CD8-positive, alpha-beta memory T cell (primary cell): ENCODE results near the gene FOXM1. TPM values are rescaled to one million over a fixed set of nuclear protein-coding genes. Genes with fewer than 3 reads are reported as not detected.

Experiments used
- CTCF ChIA-PET: fragments of 350-600 bp; sonication (Branson Sonifier 250); formaldehyde crosslinking; loops from one replicate; lab custom pipeline; 2021; ENCODE audit warnings: antibody characterized with exemption; lab: Charles Lee
- POLR2A ChIA-PET: fragments of 350-600 bp; sonication (Branson Sonifier 250); formaldehyde crosslinking; loops from one replicate; lab custom pipeline; 2021; ENCODE audit warnings: antibody characterized with exemption; lab: Charles Lee
- DNase-seq, 5 donors: peaks; one replicate each; pipeline versions ENCODE4 v3.0.0 to v3.0.0-alpha.2; 2020 to 2022; ENCODE audit warnings: mixed read lengths in 1 of 5
- H3K27ac ChIP-seq: one replicate; pipeline ENCODE4 v1.7.0; 2013; ENCODE audit warnings: low read depth, mild to moderate bottlenecking, low read length, moderate library complexity
- H3K27me3 ChIP-seq: 2 replicates; pipeline ENCODE4 v1.7.0; 2013; ENCODE audit warnings: low read length, mild to moderate bottlenecking; ENCODE audit not compliant: insufficient read depth, poor library complexity, severe bottlenecking
- H3K36me3 ChIP-seq: 2 replicates; pipeline ENCODE4 v1.7.0; 2013; ENCODE audit warnings: mild to moderate bottlenecking, low read length, moderate library complexity; ENCODE audit not compliant: insufficient read depth
- H3K4me1 ChIP-seq: 2 replicates; pipeline ENCODE4 v1.7.0; 2013; ENCODE audit warnings: mild to moderate bottlenecking, low read length, moderate library complexity; ENCODE audit not compliant: insufficient read depth
- H3K4me3 ChIP-seq: 2 replicates; pipeline ENCODE4 v1.7.0; 2013; ENCODE audit warnings: mild to moderate bottlenecking, low read length
- H3K9me3 ChIP-seq: 2 replicates; pipeline ENCODE4 v1.7.0; 2013; ENCODE audit warnings: mild to moderate bottlenecking, low read length
- H3K27ac Mint-ChIP-seq, 8 donors: one replicate each; pipeline ENCODE4 v1.8.0; 2020 to 2021; ENCODE audit warnings: mixed read lengths in 8 of 8, mild to moderate bottlenecking in 6 of 8, inconsistent platforms in 3 of 8, moderate library complexity in 3 of 8
- H3K27me3 Mint-ChIP-seq, 2 donors: one replicate each; pipeline ENCODE4 v1.8.0; 2020 to 2021; ENCODE audit warnings: mixed read lengths in 2 of 2, mild to moderate bottlenecking in 1 of 2, moderate library complexity in 1 of 2
- H3K36me3 Mint-ChIP-seq, 3 donors: one replicate each; pipeline ENCODE4 v1.8.0; 2020 to 2021; ENCODE audit warnings: mixed read lengths in 3 of 3, inconsistent platforms in 1 of 3, mild to moderate bottlenecking in 1 of 3
- H3K4me1 Mint-ChIP-seq, 3 donors: one replicate each; pipeline ENCODE4 v1.8.0; 2020 to 2021; ENCODE audit warnings: mixed read lengths in 3 of 3, inconsistent platforms in 1 of 3, mild to moderate bottlenecking in 1 of 3
- H3K4me3 Mint-ChIP-seq, 7 donors: one replicate each; pipeline ENCODE4 v1.8.0; 2020 to 2021; ENCODE audit warnings: mixed read lengths in 7 of 7, mild to moderate bottlenecking in 6 of 7, moderate library complexity in 4 of 7, inconsistent platforms in 2 of 7
- H3K9me3 Mint-ChIP-seq, 5 donors: one replicate each; pipeline ENCODE4 v1.8.0; 2020 to 2022; ENCODE audit warnings: mixed read lengths in 5 of 5, mild to moderate bottlenecking in 3 of 5, moderate library complexity in 2 of 5, inconsistent platforms in 1 of 5
- polyA plus RNA-seq: library from polyadenylated mRNA; unstranded; fragments of 300-500 nt; fragmentation: Illumina TruSeq; gene quantifications from one replicate; pipeline ENCODE4 v1.2.3, GENCODE V29; 2021
- total RNA-seq, 2 experiments: library from RNA; stranded (reverse); gene quantifications; one replicate each; pipeline ENCODE4 v1.2.3, GENCODE V29; 2021

The FOXM1 gene
- total and polyA plus RNA-seq, 3 experiments from 2014 or later: 0.15 to 67.5 (median 66.2) TPM

DNA sequence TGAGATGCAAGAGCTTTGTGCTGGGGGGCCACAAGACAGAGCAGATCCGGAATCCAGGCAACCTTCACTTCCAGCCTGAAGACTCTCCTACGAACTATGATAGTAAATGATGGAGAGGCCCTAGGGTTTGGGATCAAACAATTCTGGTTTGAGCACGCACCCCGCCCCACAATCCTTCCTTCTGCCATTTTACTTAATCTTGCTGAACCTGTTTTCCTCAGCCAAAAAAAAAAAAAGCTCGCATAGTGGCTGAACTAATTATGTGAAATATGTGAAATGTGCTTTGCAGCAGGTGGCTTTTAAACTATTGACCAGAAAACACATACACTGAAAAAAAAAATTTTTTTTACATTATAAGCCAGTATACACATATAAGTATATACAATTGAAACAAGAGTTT lies 65.2 kb downstream of the FOXM1 start:
- peak overlapping the region; percentile 59 to 100 (median 99) for H3K4me3 Mint-ChIP-seq
- ChIA-PET POLR2A (interaction anchor here (1.7 kb wide), 1 partner anchor 16 kb away, joined by 22 read pairs; the partner anchor contains the start of gene FKBP4), CTCF (interaction anchor here (3.5 kb wide), 1 partner anchor 17 kb away, joined by 15 read pairs; the partner anchor contains the start of gene FKBP4)
- Histone ChIP-seq H3K4me3 (peak overlapping the region; percentile 87), H3K27me3 (no peaks in the 10 kb centered on the region), H3K27ac (peak overlapping the region; percentile 91), H3K36me3 (no peaks in the 10 kb centered on the region), H3K9me3 (no peaks in the 10 kb centered on the region), H3K4me1 (peaks cover 28% of the 10 kb centered on the region)
- peaks cover 34 to 44% (median 40%) of the 10 kb centered on the region in 3 donors for H3K4me1 Mint-ChIP-seq
- peak overlapping the region in 6 of 8 donors; percentile 59 to 100 (median 100) for H3K27ac Mint-ChIP-seq
- H3K36me3 Mint-ChIP-seq: peaks cover 0 to 25% (median 4%) of the 10 kb centered on the region in 3 donors
- H3K27me3 Mint-ChIP-seq: peaks cover 0 to 2% of the 10 kb centered on the region in 2 donors
- no peaks in the 10 kb centered on the region for H3K9me3 Mint-ChIP-seq
- no peak for DNase-seq

Other genes with a start within 250 kb of the FOXM1 start
- gene FKBP4, start 82.2 kb downstream of the FOXM1 start, total RNA-seq: 100 to 1,000 TPM; 172 to 183 TPM
- gene FKBP4, start 82.2 kb downstream of the FOXM1 start, polyA plus RNA-seq: 35.1 TPM
- 10 to 100 TPM; 36.9 to 39.3 TPM for gene ITFG2, start 64.5 kb downstream of the FOXM1 start, total RNA-seq
- 53.3 TPM for gene ITFG2, start 64.5 kb downstream of the FOXM1 start, polyA plus RNA-seq
- gene NRIP2, start 42.1 kb downstream of the FOXM1 start, total RNA-seq: not detected
- gene NRIP2, start 42.1 kb downstream of the FOXM1 start, polyA plus RNA-seq: 0.82 TPM
- gene TEX52, start 20.1 kb downstream of the FOXM1 start, total RNA-seq: not detected
- gene TEX52, start 20.1 kb downstream of the FOXM1 start, polyA plus RNA-seq: not detected
- 10 to 100 TPM; 41.9 to 45.4 TPM for gene RHNO1, start within 50 bp of the FOXM1 start, total RNA-seq
- 60.0 TPM for gene RHNO1, start within 50 bp of the FOXM1 start, polyA plus RNA-seq
- 1 to 10 TPM; 9.1 to 9.3 TPM for gene TULP3, start 13.7 kb upstream of the FOXM1 start, total RNA-seq
- gene TULP3, start 13.7 kb upstream of the FOXM1 start, polyA plus RNA-seq: 9.7 TPM
- 1 to 10 TPM; 1.7 to 2.1 TPM for gene TEAD4, start 82.2 kb upstream of the FOXM1 start, total RNA-seq
- gene TEAD4, start 82.2 kb upstream of the FOXM1 start, polyA plus RNA-seq: not detected
- under 1 TPM; 0.33 to 0.79 TPM for gene TSPAN9, start 200.2 kb upstream of the FOXM1 start, total RNA-seq
- gene TSPAN9, start 200.2 kb upstream of the FOXM1 start, polyA plus RNA-seq: not detected